ENCODE results near the gene CCNY. TPM values are rescaled to one million over a fixed set of nuclear protein-coding genes. Genes with fewer than 3 reads are reported as not detected.

The CCNY gene
- total RNA-seq, 3 donors from 2014 or later, result 48.6 to 64.4 (median 51.5) TPM

DNA sequence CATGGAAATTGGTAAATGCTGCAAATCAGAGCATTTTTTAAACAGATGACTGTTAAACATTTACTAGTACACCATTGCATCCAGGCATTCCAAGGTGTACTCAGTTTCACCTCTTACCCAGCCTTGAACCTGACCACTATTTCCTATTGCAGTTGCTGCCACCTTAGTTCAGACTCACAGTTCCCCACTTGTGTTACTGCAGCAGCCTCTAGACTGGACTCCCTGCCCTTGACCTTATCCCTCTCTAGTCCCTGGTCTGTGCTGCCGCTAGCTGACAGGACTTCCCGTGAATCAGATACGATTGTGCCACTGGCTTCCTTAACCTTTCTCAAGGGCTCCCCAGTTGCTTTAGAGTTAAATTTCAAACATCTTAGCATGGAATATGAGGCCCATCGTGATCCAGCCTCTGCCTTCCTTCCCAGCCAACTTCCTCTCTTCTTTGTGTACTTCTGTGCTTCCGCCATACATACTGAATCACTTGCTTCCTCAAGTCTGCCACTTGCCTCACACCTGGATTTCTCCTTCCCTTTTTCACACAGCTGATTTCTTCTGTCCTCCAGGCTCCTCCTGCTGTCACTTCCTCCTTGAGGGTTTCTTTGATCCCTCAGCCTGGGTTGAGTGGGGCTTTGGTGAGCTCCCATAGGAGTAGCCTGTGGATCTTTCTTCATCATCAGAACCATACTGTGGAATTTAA lies 150.1 kb downstream of the CCNY start:
- intact Hi-C loops (cut with DNase I, micrococcal nuclease), result no loop called here
- TF ChIP-seq, protein P1, sequence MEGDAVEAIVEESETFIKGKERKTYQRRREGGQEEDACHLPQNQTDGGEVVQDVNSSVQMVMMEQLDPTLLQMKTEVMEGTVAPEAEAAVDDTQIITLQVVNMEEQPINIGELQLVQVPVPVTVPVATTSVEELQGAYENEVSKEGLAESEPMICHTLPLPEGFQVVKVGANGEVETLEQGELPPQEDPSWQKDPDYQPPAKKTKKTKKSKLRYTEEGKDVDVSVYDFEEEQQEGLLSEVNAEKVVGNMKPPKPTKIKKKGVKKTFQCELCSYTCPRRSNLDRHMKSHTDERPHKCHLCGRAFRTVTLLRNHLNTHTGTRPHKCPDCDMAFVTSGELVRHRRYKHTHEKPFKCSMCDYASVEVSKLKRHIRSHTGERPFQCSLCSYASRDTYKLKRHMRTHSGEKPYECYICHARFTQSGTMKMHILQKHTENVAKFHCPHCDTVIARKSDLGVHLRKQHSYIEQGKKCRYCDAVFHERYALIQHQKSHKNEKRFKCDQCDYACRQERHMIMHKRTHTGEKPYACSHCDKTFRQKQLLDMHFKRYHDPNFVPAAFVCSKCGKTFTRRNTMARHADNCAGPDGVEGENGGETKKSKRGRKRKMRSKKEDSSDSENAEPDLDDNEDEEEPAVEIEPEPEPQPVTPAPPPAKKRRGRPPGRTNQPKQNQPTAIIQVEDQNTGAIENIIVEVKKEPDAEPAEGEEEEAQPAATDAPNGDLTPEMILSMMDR (IDR thresholded peaks at IDR 0.05), result no peak
- ATAC-seq, result peak; percentile 30
- Histone ChIP-seq H3K4me3 (no peak overlapping the region), H3K9me3 (no peaks in the 10 kb centered on the region), H3K4me1 (ENCODE audit: low read depth) (no peaks in the 10 kb centered on the region), H3K36me3 (ENCODE audit: low read depth) (no peaks in the 10 kb centered on the region)
- DNase-seq, result no peak

DNA sequence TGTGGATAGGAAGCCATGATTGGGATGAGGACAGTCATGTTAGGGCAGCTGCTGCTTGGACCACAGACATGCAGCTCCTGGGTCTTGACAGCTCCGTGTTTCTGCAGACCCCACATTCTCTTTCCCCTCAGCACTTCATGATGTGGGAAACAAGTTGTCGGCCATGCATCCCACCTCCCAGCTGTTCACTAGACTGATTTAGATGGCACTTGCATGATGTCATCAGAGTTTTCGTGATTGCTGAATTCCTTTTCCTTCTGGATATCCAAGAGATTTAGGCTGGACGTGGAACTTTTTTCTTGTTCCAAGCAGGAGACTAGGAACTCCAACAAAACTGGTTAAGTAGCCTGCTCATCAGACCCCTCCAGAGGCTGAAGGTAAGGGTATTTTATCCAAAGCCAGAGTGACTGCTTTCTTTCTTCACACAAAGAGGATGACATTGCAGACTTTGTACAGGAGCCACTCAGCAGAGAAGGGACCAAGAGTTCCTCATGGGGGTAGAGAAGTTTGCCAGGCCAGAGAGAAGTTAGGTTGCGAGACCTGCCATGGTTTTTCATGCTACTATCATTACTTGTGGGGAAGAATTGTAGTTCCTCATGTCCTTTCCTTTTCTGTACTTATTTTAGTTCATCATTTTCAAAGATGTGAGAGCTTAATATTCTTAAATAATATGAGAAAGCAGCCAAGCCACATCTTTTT lies 151.2 kb downstream of the CCNY start:
- intact Hi-C loops (cut with DNase I, micrococcal nuclease), result no loop called here
- DNase-seq (no peak), ATAC-seq (no peak)
- Histone ChIP-seq H3K36me3 (ENCODE audit: low read depth) (no peaks in the 10 kb centered on the region), H3K4me1 (ENCODE audit: low read depth) (peaks cover 3% of the 10 kb centered on the region), H3K9me3 (no peaks in the 10 kb centered on the region), H3K4me3 (no peak overlapping the region)
- TF ChIP-seq, protein P1 (IDR thresholded peaks at IDR 0.05), result no peak

DNA sequence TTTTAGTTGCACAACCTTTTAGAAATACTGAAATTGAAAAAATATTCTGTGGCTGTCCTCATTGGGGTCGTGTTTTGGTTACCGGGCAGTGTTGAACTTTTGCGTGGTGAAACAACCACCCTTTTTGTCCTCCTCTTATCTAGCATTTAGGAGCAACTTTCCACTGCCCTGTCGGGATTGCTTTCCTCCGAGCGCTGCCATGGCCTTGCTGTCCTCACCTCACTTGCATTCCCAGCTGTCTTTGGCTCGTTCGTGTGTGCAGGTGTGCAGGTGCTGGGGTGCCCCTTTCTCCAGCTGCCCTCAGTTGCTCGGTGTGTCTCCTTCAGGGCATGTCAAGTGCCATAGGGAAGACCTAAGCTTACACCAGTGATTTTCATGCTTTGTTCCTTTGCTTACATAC lies 151.9 kb downstream of the CCNY start:
- intact Hi-C loops (cut with DNase I, micrococcal nuclease), result no loop called here
- TF ChIP-seq, protein P1 (IDR thresholded peaks at IDR 0.05), result no peak
- ATAC-seq, result no peak
- peaks cover 10% of the 10 kb centered on the region for H3K4me1 ChIP-seq (ENCODE audit: low read depth)
- no peak for DNase-seq
- no peak overlapping the region for H3K4me3 ChIP-seq
- H3K9me3 ChIP-seq, result no peaks in the 10 kb centered on the region
- no peaks in the 10 kb centered on the region for H3K36me3 ChIP-seq (ENCODE audit: low read depth)

DNA sequence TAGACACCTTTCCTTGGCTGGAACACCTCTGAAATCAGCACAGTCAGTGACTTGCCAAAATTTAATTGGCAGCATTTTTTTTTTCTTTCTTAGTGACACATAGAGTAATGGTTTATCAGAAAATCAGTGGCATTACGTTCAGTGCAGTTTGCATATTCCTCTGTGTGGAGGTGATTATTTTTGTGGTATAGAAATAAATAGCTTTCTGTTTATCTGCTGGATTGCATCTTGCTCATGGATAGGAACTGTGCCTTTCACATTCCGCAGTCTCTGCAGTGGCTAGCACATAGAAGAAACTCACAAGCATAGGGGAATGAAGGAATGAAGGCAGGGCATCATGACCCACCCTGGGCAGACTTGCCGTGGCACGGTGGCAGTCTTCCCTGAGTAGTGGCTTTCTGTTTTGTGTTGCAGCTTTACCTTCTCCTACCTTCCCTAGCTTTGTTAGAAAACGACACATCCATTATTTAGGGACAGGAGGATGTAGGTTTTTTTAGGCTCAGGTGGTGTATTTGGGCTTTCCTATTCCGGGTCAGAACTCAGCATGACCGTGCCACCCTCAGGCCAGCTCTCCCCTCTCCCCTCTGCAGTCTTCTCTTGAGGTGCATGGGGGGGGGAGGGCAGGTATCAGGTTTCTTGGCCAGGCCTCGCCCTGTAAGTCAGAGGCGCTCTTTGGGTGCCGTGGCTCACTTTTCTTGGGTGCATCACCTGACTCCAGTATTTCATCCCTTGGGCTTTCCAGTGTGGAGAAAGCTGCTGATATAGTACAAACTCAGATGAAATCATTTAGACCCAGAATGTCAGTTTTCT lies 156.3 kb downstream of the CCNY start:
- peak; percentile 41 for ATAC-seq
- Histone ChIP-seq H3K4me1 (ENCODE audit: low read depth) (peaks cover 15% of the 10 kb centered on the region), H3K36me3 (ENCODE audit: low read depth) (no peaks in the 10 kb centered on the region), H3K4me3 (no peak overlapping the region), H3K9me3 (no peaks in the 10 kb centered on the region)
- TF ChIP-seq, protein P1 (IDR thresholded peaks at IDR 0.05), result no peak
- DNase-seq, result no peak
- intact Hi-C loops (cut with DNase I, micrococcal nuclease), result no loop called here

DNA sequence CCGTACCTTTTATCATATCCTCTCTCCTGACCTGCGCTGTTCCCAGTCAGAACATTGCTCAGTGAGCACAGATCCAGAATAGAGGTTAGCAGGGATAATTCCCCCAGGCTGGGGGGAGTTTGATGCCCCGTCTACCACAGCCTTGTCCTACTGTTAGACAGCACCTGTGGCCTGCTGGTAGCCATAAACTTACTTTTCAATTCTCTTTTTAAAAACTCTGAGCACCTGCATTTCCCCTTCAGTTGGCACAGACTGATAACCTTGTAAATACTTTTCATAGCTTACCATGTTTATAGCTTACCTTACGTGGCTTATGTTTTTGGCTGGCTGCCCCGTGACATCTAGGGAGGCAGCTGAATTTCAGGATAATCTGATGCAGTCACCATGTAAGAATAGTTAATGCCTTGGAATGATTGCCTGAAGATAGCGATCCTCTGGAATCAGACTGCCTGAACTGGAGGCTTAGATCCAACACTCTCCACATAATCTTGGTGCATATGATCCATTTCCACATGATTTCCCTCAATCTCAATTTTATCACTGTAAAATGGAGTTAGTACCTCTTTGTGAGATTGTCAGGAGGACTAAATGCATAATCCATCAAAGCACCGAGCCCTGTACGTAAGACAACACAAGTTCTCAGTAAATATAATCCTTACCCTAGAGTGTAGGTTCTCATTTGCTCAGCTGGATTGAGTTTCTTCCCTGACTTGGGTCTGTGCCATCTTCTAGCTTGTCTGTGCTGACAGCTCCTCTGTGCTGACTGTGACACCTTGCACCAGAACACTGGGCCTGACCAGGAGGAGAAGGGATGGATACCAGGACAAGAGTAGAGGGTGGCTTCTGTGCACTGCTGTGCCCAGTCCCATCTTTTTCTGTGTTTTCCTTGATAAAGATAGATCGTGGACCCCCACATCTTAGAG lies 157.1 kb downstream of the CCNY start:
- ATAC-seq (peak; percentile 67), DNase-seq (peak in 1 of 3 donors; percentile 57)
- Histone ChIP-seq H3K4me3 (no peak overlapping the region), H3K9me3 (no peaks in the 10 kb centered on the region), H3K4me1 (ENCODE audit: low read depth) (peaks cover 15% of the 10 kb centered on the region), H3K36me3 (ENCODE audit: low read depth) (no peaks in the 10 kb centered on the region)
- TF ChIP-seq, protein P1 (IDR thresholded peaks at IDR 0.05), result no peak
- intact Hi-C loops (cut with DNase I, micrococcal nuclease), result no loop called here

All from mucosa of descending colon (tissue), 3 donors.